GM21619 (cell line): ENCODE data around the gene RMI2.

Experiments used
- ATAC-seq: cut with Tn5 transposase; IDR thresholded peaks from one replicate; pipeline ENCODE4 v1.9.1; 2021; ENCODE audit not compliant: unreplicated experiment

Gene RMI2

DNA sequence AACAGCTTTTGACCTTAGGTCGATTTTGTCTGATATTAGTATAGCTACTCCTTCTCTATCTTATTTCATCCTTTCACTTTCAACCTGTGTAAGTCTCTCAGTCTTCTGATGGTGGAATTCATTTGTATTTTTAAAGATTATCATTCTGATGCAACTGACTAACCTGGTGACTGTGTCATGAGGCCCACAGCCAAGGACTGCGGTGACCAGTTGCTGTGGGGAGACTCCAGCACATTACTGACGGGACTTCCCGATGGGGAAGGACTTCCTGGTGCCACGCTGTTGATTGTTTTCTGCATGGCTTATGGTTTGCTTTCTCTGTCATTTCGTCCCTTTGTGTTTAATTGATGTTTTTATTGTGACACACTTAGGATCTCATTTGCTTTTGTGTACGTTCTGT lies 34.2 kb downstream of the RMI2 start:
- peak; percentile 82 for ATAC-seq

DNA sequence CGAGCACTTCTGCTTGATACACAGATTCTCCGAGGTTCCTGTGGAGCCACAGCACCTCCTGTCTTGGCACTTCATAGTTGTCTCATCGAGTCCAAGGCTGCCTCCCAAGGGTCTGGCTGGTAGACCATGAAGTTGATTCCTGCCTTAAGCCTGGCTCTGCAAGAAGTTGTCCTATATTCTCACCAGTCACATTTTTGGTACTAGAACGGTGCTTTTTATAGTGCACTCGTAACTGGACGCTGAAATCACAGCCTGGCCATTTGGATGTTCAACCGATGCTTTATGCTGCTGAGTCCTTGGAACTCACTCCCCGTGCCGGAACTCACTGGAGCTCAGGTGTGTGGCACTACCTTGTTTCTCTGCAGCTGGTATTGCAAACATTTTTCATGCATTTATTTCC lies 35.6 kb downstream of the RMI2 start:
- ATAC-seq = no peak

DNA sequence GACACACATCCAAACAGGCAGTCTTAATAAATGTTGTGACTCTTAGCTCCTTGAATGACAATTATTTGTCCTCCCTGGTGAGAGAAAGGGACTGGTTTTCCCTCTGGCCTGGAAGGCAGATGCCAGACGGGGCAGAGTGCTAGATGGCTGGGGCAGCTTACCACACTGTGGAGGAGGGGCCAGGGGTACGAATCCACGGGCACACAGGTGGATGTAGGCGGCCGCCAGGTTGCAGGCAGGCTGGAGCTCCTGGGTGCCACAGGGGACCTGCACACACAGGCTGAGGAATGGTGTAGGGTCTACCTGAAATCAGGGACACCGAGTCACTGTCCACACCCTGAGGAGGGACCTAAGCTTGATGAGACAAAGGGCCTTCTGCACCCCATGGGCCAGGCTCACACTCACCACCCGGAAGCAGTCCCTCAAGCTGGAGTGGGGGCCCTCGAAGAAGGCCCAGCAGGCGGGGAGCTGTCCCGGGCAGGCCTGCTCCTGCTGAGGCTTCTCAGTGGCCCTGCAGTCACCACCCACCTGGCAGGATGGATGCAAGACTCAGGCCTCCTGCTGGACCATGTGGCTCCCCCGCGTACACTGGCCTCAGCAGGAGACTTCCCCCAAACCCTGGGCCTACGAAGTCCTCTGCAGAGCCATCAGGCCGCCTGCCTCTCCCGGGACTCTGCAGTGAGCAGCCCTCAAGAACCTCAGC lies 38.4 kb downstream of the RMI2 start:
- no peak for ATAC-seq

DNA sequence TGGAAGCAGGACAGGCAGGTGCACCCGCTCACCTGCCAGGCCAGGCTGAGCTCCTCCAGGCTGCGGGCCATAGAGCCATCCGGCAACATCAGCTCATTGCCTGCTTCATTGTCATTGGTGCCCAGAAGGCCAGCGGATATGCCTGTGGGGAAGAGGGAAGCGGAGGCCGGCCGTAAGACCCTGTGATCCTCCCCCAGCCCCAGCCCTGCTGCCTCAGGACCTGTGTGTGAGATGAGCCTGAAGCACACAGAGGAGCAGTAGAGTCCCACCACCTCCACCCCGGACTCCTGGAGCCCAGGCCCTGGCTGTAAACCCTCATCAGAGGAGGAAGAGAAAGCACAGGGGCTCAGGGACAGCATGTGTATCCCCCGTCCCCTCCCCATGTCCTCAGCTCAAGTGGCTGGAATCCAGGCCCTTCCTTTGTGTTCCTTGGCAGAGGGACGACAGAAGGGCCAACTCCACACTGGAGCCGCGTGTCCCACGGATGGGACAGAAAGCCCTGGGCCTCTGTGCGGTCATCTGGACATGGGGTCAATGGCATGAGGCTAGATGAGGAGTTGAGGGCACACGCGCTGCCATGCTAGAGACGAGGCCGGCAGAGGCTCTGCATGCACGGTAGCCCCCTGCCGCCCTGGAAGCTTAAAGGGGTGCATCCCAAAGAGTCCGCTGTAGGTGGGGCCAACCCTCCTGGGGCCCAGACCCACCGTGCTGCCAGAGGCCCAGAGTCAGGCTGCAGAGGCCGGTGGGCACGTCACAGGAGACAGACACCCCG lies 39.1 kb downstream of the RMI2 start:
- no peak for ATAC-seq

DNA sequence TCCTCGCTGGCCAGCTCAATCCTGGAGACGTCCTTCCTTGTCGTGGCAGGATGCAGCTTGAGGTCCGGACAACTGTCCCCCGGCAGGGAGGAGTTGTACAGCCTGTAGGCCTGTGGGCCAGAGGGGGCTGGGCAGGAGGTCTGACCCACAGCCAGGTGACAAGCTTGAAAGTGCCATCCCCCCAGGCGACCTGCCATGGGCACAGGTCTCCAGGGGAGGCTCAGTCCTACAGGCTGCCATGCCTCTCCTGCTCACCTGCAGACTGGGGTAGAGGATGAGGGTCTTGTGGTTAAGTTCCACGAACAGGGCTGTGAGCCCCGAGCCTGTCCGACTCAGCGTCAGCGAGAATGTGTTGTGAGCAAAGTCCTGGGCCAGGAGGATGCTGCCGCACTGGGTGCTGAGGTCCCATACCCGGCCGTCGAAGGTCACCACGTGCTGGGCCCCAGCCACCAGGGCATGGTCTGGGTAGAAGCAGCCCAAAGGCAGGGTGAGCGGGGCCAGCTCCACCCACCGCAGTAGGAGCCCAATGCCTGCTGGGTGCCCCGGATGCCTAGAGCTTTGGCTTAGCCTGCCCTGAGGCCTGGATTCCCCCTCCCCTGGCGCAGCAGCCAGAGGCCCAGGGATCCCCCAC lies 39.8 kb downstream of the RMI2 start:
- no peak for ATAC-seq

DNA sequence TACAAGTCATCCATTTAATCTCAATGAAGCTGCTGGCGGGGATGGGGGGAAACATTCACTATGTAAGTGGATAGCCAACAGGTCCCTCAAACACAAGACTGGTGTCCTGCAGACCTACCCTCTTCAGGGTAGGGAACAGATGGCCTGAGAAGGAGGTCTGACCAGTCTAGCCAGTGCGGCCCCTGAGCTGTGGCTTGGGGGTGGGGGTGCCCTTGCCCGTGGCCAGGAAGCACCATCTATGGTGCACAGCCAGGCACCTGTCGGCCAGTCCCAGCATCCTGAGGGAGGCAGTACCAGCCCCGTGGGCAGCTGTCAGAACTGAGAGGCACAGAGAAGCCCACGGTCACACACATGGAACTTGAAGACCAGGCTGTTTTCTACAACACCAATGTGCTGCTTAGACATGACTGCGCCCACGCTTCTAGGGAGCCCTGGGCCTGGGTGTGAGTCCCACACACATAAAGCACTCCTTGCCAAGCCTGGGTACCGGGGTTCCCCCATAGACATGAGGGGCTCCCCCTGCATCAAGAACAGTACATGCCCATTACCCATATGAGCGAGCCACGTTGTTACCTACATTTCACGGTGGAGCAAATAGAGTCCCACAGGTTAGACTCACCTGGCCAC lies 40.9 kb downstream of the RMI2 start:
- no peak for ATAC-seq

DNA sequence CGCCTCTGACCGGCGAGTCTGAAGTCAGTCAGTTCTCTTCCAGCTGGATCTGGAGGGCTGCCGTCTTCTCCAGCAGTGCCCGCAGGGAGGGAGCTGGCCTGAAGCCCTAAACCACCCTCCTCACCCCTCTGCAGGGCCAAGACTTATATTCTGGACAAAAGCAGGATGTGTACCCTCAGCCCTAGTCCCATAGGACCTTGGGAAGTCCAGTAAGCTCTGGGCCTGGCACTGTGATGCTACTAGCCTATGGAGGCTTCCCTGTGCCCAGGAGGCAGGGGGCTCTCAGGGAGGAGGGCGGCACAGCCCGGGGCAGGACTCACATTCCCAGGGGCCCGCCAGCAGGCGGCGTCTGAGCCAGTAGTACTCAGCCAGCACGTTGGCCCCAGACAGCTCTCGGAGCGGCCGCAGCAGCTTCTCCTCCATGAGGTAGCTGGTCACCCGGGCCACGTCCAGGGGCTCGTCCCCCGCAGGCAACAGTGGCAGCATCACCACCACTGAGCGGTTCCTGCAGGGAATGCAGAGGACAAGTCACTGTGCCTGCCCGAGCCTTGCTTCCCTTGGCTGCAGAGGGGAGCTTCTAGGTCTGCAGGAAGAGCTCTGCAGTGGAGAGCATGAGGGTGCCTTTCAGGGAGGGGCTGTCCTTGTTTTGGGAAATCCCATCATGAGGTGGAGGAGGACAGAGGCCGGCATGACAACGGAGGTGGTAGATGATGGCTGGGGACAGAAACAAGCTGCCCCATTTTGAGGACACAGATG lies 41.7 kb downstream of the RMI2 start:
- no peak for ATAC-seq

DNA sequence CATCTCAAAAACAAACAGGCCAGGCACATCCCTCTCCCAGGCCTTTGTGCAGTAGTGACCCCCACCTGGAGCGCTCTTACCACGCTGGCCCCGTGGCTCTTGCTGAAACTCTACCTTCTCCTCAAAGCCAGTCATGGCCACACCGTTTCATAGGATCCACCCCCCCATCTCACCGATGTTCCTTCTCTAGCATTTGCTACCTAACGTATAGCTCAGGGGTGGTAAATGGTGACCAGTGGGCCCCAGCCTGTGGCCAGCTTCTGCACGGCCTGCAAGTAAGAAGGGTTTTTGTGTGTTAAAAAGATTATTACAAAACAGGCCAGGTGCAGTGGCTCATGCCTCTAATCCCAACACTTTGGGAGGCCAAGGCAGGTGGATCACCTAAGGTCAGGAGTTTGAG lies 43.8 kb downstream of the RMI2 start:
- no peak for ATAC-seq

DNA sequence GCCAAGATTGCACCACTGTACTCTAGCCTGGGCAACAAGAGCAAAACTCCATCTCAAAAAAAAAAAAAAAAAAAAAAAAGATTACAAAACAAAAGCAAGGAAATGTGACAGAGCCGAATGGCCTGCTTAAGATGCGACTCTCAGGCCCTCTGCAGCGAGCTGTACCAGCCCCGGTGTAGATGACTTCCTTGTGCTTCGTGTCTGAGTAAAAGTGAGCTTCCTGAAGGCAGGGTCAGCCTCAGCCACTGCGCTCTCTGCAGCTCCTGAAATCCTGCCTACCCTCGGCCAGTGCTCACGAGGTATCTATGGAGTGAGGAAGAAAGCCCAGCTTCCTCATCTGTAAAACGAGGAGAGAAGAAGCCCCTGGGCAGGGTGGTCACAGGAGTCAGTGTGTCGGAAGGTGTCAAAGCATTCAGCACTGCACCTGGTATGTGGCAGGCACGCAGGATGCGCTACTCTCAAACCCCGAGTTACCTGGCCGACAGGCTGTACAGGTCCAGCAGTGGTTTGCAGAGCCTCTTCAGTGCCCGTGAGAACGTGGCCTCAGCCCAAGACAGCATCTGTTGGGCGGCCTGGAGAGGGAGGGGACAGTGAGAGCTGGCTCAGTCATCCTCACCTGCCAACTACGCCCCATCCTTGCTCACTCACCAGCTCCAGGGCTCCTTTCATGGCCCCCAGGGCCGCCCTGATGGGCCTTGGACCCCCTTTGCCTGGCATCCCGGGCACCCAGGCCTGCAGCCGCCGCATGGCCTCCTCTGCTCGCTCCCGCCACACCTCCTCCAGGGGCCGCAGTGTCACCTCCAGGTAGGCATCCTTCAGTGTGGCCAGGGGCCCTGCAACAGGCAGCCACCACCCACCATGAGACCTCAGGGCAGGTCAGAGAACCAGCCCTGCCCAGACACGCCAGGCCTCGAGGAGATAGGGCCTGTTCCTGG lies 44.6 kb downstream of the RMI2 start:
- ATAC-seq = no peak

DNA sequence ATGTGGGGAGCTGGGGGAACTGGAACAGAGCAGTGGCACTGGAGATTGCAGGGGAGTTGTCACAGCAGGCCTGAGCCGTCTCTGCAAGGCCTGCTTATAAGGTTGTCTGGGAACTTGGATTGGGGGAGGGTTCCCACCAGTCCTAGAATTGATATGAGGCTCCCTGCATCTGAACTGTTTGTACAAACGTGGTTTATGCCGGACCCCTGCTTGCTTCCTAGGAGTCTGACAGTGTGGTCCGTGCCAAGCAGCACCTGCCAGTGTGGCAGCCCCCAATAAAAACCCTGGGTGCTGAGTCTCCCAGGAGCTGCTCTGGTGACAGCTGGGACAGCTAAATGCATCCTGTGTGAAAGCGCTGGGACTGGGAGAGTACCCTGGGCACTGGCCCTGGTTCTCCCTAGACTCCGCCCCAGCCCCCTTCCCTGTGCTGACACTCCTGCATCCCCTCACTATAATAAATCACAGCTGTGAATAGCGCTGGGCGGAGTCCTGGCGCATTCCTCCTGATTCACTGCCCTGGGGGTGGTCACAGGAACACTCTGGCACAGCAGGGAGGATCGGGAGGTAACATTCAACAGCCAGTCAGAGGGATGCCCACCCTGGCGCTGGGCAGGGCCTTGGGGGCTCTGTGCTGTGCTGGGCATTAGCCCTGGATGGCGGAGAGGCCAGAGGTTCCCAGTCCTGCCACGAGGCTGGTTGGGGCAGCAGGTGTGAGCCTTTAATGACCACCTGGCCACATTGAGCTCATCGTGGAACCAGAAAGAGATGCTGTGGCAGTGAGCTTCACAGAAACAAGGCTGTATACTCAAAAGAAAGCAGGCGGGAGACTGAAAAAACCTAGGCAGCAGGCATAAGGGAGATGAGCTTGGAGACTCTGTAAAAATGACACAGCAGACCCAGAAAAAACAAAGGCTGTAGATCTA lies 45.6 kb downstream of the RMI2 start:
- no peak for ATAC-seq

DNA sequence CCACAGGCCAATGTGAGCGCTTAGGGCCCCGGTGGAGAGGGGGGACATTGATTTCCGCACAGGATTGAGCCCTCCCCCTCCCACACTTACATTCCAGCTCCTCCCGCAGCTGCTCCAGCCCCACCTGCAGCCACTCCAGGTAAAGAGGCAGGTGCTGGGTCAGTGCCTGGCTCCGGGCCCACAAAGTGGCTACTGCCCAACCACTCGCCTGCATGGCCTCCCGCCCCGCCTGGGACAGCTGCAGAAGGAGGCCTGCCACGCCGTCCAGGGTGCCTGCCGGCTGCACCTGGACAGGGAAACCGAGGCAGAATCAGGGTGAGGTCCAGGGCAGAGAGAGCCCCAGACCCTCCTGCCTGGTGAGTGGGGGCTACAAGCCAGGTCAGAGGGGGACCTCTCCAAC lies 46.3 kb downstream of the RMI2 start:
- ATAC-seq = no peak

DNA sequence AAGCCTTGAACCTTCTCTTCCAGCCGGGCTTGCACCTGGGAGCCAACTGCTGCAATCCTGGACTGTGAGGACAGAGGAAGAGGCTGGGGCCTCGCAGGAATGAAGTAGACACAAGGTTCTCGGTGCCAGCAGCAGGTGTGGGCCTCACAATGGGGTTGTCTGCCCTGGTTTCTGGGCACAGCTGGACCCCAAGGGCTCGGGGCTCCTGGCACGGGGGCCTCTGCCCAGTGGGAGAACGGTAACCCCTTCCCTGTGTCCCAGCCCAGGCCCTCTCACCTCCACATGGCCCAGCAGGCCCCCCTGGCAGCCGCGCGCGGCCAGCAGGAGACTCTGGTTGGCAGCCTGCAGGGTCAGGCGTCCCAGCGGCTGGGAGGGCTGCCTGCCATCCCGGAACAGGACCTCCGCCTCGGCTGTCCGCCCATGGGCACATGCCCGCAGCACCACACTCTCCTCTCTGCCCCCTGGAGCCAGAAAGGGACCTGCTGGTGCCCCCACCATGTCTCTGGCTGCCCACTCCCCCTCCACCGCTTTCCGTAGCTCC lies 46.9 kb downstream of the RMI2 start:
- ATAC-seq = no peak

DNA sequence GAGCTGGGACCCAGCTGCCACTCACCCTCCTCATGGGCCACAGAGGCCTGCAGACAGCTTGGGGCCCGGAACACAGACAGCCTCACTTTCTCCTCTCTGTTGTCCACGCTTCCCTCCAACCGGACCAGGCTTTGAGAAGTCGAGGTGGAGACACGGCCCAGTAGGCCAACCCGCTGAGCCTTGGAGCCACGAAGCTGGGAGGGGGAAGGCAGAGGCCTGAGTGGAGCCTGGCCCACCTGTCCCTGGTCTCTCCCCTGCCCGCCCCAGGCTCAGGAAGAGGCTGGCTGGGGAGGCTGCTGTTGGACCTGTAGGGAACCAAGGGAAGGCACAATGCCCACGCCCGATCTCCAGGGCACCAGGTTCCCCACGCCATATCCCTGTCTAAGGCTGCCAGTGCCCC lies 48.1 kb downstream of the RMI2 start:
- ATAC-seq = no peak

DNA sequence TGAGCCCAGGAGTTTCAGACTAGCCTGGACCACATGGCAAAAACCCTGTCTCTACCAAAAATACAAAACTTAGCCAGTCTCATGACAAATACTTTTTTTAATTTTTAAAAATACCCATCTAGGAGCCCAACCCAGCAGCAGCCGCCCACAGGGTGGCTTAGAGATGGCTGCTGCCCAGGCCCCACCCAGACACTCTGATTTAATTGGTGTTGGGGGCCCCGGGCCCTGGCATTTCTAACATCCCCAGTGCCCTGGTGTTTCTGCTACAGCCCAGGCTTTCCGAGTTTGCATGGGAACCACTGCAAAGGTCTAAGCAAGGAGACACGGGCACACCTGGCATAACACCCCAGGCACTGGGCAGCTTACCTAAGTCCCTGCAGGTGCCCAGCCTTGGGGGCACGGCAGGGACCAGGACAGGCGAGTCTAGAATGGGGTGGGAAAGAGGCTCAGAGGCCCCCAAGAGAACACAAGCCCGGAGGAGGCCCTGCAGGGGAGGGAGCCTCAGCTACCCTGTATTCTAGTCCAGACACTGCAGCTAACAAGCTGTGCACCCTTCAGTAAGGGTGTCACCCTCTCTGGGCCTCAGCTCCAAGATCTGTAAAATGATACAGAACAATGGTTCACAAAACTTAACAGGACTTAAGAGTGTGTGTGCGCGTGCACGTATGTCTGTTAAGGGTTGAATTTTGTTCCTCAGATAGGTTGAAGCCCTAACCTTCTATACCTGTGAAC lies 48.8 kb downstream of the RMI2 start:
- ATAC-seq = no peak

DNA sequence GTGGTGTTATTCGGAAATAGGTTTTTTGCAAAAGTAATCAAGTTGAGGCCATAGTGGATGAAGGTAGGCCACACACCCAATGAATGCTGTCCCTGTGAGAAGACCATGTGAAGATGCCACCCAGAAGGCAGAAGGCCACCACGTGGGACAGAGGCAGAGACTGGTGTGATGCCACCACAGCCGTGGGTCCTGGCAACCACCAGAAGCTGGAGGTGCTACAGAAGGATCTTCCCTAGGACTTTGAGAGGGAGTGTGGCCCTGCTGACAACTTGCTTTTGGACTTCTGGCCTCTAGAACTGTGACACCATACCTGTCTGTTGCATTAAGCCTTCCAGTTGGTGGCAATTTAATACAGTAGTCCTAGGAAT lies 49.3 kb downstream of the RMI2 start:
- no peak for ATAC-seq

DNA sequence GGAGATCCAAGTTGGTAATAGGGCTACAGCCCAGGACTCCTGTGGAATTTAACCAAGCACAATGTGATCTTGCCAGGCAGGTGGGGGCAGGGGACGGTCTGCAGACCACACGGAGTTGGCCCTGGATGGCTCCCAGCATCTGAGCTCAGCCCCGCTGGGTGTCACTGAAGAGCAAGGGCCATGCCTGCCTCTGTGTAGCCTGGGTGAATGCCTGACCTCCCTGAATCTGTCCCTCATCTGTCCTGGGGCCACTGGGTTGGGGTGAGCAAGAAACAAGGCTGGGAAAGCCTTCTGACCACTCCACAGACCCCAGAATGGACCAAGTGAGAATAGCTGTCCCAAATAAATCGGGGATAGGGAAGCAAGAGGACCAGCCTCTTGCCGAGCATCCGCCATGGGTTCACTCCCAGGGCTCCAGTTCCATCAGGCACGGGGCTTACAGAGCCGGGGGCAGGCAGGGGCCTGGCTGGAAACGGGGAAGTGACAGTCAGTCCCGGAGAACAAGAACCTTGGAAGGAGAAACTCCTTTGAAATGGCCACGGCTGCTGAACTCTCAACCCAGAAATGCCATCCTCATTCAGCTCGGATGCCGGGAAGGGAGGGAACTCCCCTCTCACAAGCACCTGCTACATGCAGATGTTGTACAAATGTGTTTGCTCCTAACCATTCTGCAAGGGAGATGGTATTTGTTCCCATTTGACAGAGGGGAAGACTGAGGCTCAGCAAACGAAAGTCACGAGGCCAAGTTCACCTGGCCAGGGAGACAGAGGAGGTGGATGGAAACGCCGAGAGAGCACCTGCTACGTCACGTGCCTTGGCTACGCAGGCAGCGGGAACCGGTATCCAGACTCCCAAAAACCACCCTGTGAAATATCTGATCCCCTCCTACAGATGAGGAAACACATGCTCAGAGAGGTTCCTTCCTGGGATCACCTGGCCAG lies 50.0 kb downstream of the RMI2 start:
- no peak for ATAC-seq

DNA sequence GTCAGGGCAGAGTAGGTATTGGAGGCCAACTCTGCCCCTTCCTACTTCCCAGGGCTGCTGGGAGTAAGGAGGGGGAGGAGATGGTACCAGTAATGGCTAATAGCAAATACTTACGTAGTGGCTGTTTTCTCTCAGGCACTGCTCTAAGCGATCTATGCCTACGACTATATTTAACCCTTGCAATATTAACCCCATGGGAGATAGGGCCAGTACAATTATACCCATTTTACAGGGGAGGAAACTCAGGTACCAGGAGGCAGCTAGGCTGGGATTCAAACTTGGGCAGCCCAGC lies 50.6 kb downstream of the RMI2 start:
- no peak for ATAC-seq
